ENCODE measurements around the gene WDFY1.

DNA sequence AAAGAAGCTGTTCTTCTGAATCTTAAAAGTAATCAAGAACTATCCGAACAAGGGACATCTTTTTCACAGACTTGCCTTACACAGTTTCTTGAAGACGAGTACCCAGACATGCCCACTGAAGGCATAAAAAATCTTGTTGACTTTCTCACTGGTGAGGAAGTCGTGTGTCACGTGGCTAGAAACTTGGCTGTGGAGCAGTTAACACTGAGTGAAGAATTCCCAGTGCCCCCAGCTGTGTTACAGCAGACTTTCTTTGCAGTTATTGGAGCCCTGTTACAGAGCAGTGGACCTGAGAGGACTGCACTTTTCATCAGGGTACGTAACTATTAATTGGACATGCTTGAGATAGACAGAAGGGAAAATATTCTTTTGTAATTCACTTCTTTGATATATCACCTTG lies 14.6 kb upstream of the WDFY1 start:
- TF ChIP-seq CTCF (IDR thresholded peaks at IDR 0.05 in 2 of 3, conservative IDR thresholded peaks at IDR 0.05 in 1 of 3; ENCODE audit: borderline replicate concordance in 1 of 3, insufficient read depth in 1 of 3, low read depth in 2 of 3, low read length in 2 of 3), result no peak
- TF ChIP-seq POLR2A (IDR thresholded peaks at IDR 0.05; ENCODE audit: borderline replicate concordance, extremely low read depth, insufficient read depth, insufficient read length), result no peak
- TF ChIP-seq EZH2 (IDR thresholded peaks at IDR 0.05), result no peak
- TF ChIP-seq SP1 (IDR thresholded peaks at IDR 0.05; ENCODE audit: low read depth), result no peak
- TF ChIP-seq POLR2AphosphoS5 (IDR thresholded peaks at IDR 0.05; ENCODE audit: low read depth, low read length), result no peak
- no peak for TF ChIP-seq ZNF274 (IDR thresholded peaks at IDR 0.05; ENCODE audit: low read depth, low read length)
- TF ChIP-seq JUND (IDR thresholded peaks at IDR 0.05), result no peak
- no peak for TF ChIP-seq EGR1 (IDR thresholded peaks at IDR 0.05; ENCODE audit: low read depth)
- no peak for TF ChIP-seq CEBPB (IDR thresholded peaks at IDR 0.05; ENCODE audit: low read depth)
- TF ChIP-seq, protein P1, sequence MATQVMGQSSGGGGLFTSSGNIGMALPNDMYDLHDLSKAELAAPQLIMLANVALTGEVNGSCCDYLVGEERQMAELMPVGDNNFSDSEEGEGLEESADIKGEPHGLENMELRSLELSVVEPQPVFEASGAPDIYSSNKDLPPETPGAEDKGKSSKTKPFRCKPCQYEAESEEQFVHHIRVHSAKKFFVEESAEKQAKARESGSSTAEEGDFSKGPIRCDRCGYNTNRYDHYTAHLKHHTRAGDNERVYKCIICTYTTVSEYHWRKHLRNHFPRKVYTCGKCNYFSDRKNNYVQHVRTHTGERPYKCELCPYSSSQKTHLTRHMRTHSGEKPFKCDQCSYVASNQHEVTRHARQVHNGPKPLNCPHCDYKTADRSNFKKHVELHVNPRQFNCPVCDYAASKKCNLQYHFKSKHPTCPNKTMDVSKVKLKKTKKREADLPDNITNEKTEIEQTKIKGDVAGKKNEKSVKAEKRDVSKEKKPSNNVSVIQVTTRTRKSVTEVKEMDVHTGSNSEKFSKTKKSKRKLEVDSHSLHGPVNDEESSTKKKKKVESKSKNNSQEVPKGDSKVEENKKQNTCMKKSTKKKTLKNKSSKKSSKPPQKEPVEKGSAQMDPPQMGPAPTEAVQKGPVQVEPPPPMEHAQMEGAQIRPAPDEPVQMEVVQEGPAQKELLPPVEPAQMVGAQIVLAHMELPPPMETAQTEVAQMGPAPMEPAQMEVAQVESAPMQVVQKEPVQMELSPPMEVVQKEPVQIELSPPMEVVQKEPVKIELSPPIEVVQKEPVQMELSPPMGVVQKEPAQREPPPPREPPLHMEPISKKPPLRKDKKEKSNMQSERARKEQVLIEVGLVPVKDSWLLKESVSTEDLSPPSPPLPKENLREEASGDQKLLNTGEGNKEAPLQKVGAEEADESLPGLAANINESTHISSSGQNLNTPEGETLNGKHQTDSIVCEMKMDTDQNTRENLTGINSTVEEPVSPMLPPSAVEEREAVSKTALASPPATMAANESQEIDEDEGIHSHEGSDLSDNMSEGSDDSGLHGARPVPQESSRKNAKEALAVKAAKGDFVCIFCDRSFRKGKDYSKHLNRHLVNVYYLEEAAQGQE (IDR thresholded peaks at IDR 0.05; ENCODE audit: low read depth), result no peak
- TF ChIP-seq, protein P2, sequence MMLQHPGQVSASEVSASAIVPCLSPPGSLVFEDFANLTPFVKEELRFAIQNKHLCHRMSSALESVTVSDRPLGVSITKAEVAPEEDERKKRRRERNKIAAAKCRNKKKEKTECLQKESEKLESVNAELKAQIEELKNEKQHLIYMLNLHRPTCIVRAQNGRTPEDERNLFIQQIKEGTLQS (IDR thresholded peaks at IDR 0.05), result no peak
- TF ChIP-seq EZH2phosphoT487 (IDR thresholded peaks at IDR 0.05; ENCODE audit: borderline replicate concordance), result no peak

Measured in HCT116 (cell line).